Brain microvascular endothelial cell (primary cell): Measurements from ENCODE around the gene ANKRD39.

Experiments used
- DNase-seq: peaks from one replicate; pipeline ENCODE4 v3.0.0-alpha.2; 2020
- H3K27ac ChIP-seq: fragments of 250-450 bp; sonication (Bioruptor Pico); 2 replicates; pipeline ENCODE4 v1.5.1; 2020; ENCODE audit warnings: mild to moderate bottlenecking, moderate library complexity
- H3K27me3 ChIP-seq: fragments of 250-450 bp; sonication (Bioruptor Pico); replicated peaks from 2 replicates; pipeline ENCODE4 v1.5.1; 2020; ENCODE audit warnings: mild to moderate bottlenecking
- H3K36me3 ChIP-seq: fragments of 250-450 bp; sonication (Bioruptor Pico); replicated peaks from 2 replicates; pipeline ENCODE4 v1.5.1; 2020; ENCODE audit warnings: mild to moderate bottlenecking
- H3K4me3 ChIP-seq: 2 replicates; pipeline ENCODE4 v1.5.1; 2011; ENCODE audit warnings: low read depth, mild to moderate bottlenecking, control low read depth, low read length, moderate library complexity
- CTCF ChIP-seq: IDR thresholded peaks from 2 replicates; pipeline ENCODE4 v1.5.1; 2011; ENCODE audit warnings: low read depth, mild to moderate bottlenecking, moderate library complexity, low read length, control low read depth, inconsistent platforms; ENCODE audit errors: missing control alignments
- in situ Hi-C: cut with HindIII; loops from 2 replicates; pipeline ENCODE4 v1.10.0; 2017; ENCODE audit warnings: low sequenced_read_pairs, low pct_ligation_motif_present

The ANKRD39 gene

GRCh38 chr2:96878796-96879544 is 21.2 kb upstream of the ANKRD39 start:
- H3K36me3 ChIP-seq: no peaks in the 10 kb centered on the region
- TF ChIP-seq CTCF: no peak
- no peak overlapping the region for H3K4me3 ChIP-seq
- in situ Hi-C loops: no loop called here
- H3K27me3 ChIP-seq: no peaks in the 10 kb centered on the region
- no peak for DNase-seq
- no peak overlapping the region for H3K27ac ChIP-seq

- in situ Hi-C loops: no loop called here
- Histone ChIP-seq H3K27me3 (no peaks in the 10 kb centered on the region), H3K36me3 (no peaks in the 10 kb centered on the region), H3K4me3 (no peak overlapping the region), H3K27ac (no peak overlapping the region)
- DNase-seq: no peak
- TF ChIP-seq CTCF: no peak
Measured at GRCh38 chr2:96878171-96878570, 20.4 kb upstream of the ANKRD39 start.

- in situ Hi-C loops: no loop called here
- no peak overlapping the region for H3K4me3 ChIP-seq
- TF ChIP-seq CTCF: no peak
- H3K36me3 ChIP-seq: no peaks in the 10 kb centered on the region
- no peaks in the 10 kb centered on the region for H3K27me3 ChIP-seq
- no peak for DNase-seq
- H3K27ac ChIP-seq: no peak overlapping the region
Measured at GRCh38 chr2:96877631-96878092, 19.8 kb upstream of the ANKRD39 start.

- TF ChIP-seq CTCF: no peak
- no peak for DNase-seq
- in situ Hi-C loops: no loop called here
- no peaks in the 10 kb centered on the region for H3K27me3 ChIP-seq
- H3K36me3 ChIP-seq: no peaks in the 10 kb centered on the region
- no peak overlapping the region for H3K4me3 ChIP-seq
- H3K27ac ChIP-seq: no peak overlapping the region
Measured at GRCh38 chr2:96877042-96877451, 19.2 kb upstream of the ANKRD39 start.

- DNase-seq: peak; percentile 43
- Histone ChIP-seq H3K36me3 (no peaks in the 10 kb centered on the region), H3K4me3 (no peak overlapping the region), H3K27me3 (no peaks in the 10 kb centered on the region), H3K27ac (no peak overlapping the region)
- in situ Hi-C loops: no loop called here
- TF ChIP-seq CTCF: no peak
Measured at GRCh38 chr2:96876269-96877041, 18.6 kb upstream of the ANKRD39 start.
